Cardiac muscle cell (in vitro differentiated cells and primary cell): ENCODE results near the gene CTNNA2. TPM values are rescaled to one million over a fixed set of nuclear protein-coding genes. Genes with fewer than 3 reads are reported as not detected.
A peak's percentile ranks its signal among the peaks of the same experiment; 100 is the strongest.

ENCODE experiments used
- DNase-seq, 2 donors: peaks; one replicate each; pipeline versions ENCODE4 v3.0.0 to v3.0.0-alpha.2; 2010 to 2017; ENCODE audit warnings: low read depth in 1 of 2, low spot score in 1 of 2
- H3K27ac ChIP-seq: fragments of 200-600 bp; sonication (generic); 2 replicates; pipeline ENCODE4 v1.5.1; 2016
- H3K27me3 ChIP-seq: fragments of 200-600 bp; sonication (generic); 2 replicates; pipeline ENCODE4 v1.6.0; 2016; ENCODE audit warnings: control low read depth
- H3K36me3 ChIP-seq: fragments of 200-600 bp; sonication (generic); 2 replicates; pipeline ENCODE4 v1.5.1; 2016; ENCODE audit warnings: control low read depth
- H3K4me1 ChIP-seq: fragments of 200-600 bp; sonication (generic); 2 replicates; pipeline ENCODE4 v1.8.1; 2017; ENCODE audit warnings: low read depth, mild to moderate bottlenecking, mixed run types
- H3K4me3 ChIP-seq: fragments of 200-600 bp; sonication (generic); 2 replicates; pipeline ENCODE4 v1.5.1; 2016; ENCODE audit warnings: mild to moderate bottlenecking
- H3K9me3 ChIP-seq: fragments of 200-600 bp; sonication (generic); 2 replicates; pipeline ENCODE4 v1.5.1; 2017; ENCODE audit warnings: low read depth, mild to moderate bottlenecking, control low read depth
- polyA plus RNA-seq: library from polyadenylated mRNA; unstranded; fragments of >200 nt; fragmentation: Nextera tagmentation; extraction: Ambion mirVana; gene quantifications from 2 replicates; pipeline ENCODE4 v1.2.1, GENCODE V29; 2016
- total RNA-seq: library from RNA; depleted of rRNA; stranded (reverse); fragments of >200 nt; gene quantifications from 2 replicates; pipeline ENCODE4 v1.2.3, GENCODE V29; 2016
- TF ChIP-seq, protein P1 (sequence below): IDR thresholded peaks from 2 replicates; pipeline ENCODE4 v1.5.1; 2012; ENCODE audit warnings: low read depth, mild to moderate bottlenecking, low read length

Gene CTNNA2
- total and polyA plus RNA-seq, 2 experiments from 2014 or later: 7.4 to 17.4 TPM

DNA sequence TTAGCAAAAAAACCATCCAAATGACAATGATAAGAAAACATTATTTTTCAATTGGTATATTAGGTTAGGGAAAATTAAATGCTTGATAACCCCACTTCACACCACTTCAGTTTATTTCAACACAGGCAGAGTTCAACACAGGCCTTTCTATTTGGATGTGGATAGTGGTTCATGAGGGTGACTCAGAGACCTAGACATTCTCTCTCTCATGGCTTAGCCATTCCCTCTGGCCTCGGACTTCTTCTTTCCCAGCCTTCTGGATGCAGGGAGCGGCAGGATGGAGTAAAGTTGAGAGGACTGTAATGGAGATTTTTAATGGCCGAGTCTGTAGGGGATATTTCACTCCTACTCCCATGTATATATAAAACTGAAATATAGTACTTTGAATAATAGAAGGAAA, 109.7 kb downstream of the CTNNA2 start:
- Histone ChIP-seq H3K9me3 (no peaks in the 10 kb centered on the region), H3K4me3 (no peak overlapping the region), H3K4me1 (peaks cover 12% of the 10 kb centered on the region), H3K27ac (no peak overlapping the region), H3K27me3 (no peaks in the 10 kb centered on the region), H3K36me3 (no peaks in the 10 kb centered on the region)
- TF ChIP-seq, protein P1, sequence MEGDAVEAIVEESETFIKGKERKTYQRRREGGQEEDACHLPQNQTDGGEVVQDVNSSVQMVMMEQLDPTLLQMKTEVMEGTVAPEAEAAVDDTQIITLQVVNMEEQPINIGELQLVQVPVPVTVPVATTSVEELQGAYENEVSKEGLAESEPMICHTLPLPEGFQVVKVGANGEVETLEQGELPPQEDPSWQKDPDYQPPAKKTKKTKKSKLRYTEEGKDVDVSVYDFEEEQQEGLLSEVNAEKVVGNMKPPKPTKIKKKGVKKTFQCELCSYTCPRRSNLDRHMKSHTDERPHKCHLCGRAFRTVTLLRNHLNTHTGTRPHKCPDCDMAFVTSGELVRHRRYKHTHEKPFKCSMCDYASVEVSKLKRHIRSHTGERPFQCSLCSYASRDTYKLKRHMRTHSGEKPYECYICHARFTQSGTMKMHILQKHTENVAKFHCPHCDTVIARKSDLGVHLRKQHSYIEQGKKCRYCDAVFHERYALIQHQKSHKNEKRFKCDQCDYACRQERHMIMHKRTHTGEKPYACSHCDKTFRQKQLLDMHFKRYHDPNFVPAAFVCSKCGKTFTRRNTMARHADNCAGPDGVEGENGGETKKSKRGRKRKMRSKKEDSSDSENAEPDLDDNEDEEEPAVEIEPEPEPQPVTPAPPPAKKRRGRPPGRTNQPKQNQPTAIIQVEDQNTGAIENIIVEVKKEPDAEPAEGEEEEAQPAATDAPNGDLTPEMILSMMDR: no peak
- DNase-seq: peak in 1 of 2 donors; percentile 37

DNA sequence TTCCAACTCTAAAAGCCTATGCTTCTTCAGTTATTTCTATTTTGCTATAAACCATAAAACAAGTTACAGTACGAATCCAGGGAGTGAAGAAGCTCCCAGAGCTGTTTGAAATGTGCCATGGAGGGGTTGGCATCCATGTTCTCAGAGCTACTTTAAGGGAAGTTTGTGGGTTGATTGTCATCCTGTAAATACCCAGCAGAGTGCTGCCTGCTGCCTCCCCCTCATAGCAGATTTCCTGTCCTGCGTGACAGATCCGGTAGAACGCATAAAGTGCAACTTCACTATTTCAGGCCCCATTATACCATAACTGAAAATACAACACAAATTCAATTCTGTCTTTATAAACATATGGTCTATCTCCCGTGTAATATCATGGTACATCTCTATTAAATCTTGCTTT, 114.4 kb downstream of the CTNNA2 start:
- TF ChIP-seq, protein P1: no peak
- no peak for DNase-seq
- Histone ChIP-seq H3K9me3 (no peaks in the 10 kb centered on the region), H3K27me3 (no peaks in the 10 kb centered on the region), H3K4me1 (peaks cover 10% of the 10 kb centered on the region), H3K27ac (no peak overlapping the region), H3K4me3 (no peak overlapping the region), H3K36me3 (no peaks in the 10 kb centered on the region)

DNA sequence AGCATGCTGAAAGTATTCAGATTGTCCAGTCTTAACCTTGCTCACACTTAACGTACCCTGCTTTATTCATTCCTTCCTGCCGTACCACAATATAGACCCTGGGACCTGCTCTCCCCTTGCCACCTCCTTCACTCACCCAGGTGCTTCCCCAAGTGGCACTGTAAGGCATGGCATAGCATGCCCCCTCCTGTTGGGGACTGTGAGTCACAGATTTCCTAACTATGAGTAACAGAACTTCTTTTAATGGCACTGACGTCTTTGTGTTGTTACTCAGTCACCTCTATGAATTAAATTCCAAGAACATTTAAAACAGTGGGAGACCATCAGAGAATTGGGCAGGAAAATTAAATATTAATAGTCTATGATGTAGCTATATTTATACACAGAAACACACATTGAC, 117.2 kb downstream of the CTNNA2 start:
- H3K27me3 ChIP-seq: no peaks in the 10 kb centered on the region
- H3K36me3 ChIP-seq: no peaks in the 10 kb centered on the region
- no peak for DNase-seq
- H3K4me1 ChIP-seq: no peaks in the 10 kb centered on the region
- H3K9me3 ChIP-seq: no peaks in the 10 kb centered on the region
- no peak overlapping the region for H3K27ac ChIP-seq
- TF ChIP-seq, protein P1: no peak
- H3K4me3 ChIP-seq: no peak overlapping the region

DNA sequence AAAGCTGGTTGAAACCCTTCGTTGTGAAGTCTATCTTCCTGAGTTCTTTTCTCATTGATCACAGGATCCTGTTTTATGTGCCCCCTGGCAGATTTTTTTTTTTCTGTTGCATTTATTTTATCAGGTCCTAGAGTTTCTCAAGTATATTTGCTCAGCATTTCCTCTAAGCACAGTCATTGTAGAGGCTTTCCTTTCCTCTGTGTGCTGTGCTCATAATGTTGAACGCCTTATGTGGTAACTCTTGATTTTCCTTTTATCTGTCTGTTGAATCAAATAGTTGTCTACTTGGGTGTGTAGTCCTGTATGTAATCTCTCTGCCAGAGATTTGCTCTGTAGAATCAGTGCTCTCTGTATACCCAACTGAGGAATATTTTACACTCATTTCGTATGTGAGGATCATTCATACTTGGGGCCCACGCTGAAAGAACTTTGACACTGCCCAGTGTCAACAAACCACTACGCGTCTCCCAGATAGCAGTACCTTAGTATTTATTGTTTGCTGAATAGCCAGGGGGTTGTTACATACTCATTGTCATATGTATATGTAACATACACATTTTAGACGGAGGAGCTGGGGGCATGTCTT, 118.2 kb downstream of the CTNNA2 start:
- no peaks in the 10 kb centered on the region for H3K36me3 ChIP-seq
- TF ChIP-seq, protein P1: no peak
- no peak overlapping the region for H3K27ac ChIP-seq
- no peaks in the 10 kb centered on the region for H3K9me3 ChIP-seq
- no peak for DNase-seq
- no peaks in the 10 kb centered on the region for H3K4me1 ChIP-seq
- no peak overlapping the region for H3K4me3 ChIP-seq
- H3K27me3 ChIP-seq: no peaks in the 10 kb centered on the region

DNA sequence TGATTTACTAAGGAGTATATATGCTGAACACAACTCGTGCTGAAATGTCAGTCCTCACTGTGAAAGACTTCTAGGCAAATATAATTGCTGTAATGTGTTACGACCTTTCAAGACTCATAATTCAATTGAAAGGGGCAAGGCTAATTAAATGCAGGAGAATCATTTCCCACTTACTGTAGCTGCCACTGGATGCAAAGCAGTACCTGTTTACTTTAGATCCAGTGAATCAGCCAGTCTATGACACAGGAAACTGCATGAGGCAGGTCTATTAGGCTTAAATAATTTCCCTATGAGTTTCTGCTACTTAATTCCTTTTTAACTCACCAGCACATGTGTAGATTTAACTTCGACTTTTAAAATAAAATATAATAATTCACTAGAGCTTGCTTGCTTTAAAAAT, 125.6 kb downstream of the CTNNA2 start:
- no peak overlapping the region for H3K27ac ChIP-seq
- no peak for DNase-seq
- no peaks in the 10 kb centered on the region for H3K4me1 ChIP-seq
- H3K9me3 ChIP-seq: no peaks in the 10 kb centered on the region
- TF ChIP-seq, protein P1: no peak
- no peaks in the 10 kb centered on the region for H3K36me3 ChIP-seq
- H3K27me3 ChIP-seq: no peaks in the 10 kb centered on the region
- no peak overlapping the region for H3K4me3 ChIP-seq

DNA sequence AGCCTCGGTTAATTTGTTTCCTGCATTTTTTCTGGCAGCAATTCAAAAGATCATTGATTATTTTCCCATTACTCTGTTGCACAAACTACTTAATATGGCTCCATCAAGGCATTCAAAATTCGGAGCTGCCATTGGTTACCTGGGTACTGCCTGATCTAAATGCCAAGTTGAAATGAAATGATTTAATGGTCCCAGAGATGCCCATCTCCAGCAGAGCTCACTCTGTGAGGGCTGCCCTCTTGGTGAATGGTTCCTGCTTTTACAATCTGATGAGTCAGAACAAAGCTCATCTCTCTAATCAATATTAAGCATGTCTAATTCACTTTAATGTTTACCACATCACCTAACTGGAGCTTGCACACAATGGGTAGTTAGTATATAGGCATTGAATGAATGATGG, 126.1 kb downstream of the CTNNA2 start:
- H3K36me3 ChIP-seq: no peaks in the 10 kb centered on the region
- no peak overlapping the region for H3K4me3 ChIP-seq
- H3K4me1 ChIP-seq: no peaks in the 10 kb centered on the region
- TF ChIP-seq, protein P1: no peak
- H3K9me3 ChIP-seq: no peaks in the 10 kb centered on the region
- DNase-seq: no peak
- no peak overlapping the region for H3K27ac ChIP-seq
- no peaks in the 10 kb centered on the region for H3K27me3 ChIP-seq
